Measurements from ENCODE around the gene P2RY14. TPM values are rescaled to one million over a fixed set of nuclear protein-coding genes. Genes with fewer than 3 reads are reported as not detected.

P2RY14 gene
- polyA plus RNA-seq, 1 experiment: not detected

DNA sequence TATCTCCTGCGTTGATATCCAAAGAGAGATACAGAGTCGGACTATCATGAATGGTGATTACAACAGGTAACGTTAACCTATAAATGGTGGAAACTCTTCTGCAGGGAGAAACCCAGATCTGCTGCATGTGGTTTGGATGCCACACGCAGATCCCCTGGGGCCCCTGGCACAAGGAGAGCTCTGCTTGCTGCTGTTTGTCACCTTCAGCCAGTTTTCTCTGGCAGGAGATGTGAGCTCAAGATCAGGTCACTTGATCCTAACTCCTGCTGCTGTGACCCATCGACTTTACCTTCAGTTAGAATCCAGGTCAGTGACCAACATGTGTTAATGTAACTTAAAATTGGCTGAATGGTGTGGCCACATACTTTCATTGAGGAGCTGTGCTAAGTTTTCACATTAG lies 51.5 kb downstream of the P2RY14 start:
- TF ChIP-seq, protein P1, sequence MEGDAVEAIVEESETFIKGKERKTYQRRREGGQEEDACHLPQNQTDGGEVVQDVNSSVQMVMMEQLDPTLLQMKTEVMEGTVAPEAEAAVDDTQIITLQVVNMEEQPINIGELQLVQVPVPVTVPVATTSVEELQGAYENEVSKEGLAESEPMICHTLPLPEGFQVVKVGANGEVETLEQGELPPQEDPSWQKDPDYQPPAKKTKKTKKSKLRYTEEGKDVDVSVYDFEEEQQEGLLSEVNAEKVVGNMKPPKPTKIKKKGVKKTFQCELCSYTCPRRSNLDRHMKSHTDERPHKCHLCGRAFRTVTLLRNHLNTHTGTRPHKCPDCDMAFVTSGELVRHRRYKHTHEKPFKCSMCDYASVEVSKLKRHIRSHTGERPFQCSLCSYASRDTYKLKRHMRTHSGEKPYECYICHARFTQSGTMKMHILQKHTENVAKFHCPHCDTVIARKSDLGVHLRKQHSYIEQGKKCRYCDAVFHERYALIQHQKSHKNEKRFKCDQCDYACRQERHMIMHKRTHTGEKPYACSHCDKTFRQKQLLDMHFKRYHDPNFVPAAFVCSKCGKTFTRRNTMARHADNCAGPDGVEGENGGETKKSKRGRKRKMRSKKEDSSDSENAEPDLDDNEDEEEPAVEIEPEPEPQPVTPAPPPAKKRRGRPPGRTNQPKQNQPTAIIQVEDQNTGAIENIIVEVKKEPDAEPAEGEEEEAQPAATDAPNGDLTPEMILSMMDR (IDR thresholded peaks at IDR 0.05; ENCODE audit: low read depth, low read length): no peak
- H3K4me3 ChIP-seq (ENCODE audit: low read depth, low read length): no peak overlapping the region
- DNase-seq (ENCODE audit: low read depth, low spot score): no peak
- POLR2A ChIA-PET: no interaction called here
- H3K27ac ChIP-seq (ENCODE audit: low read depth, low read length): no peak overlapping the region
- H3K27me3 ChIP-seq (ENCODE audit: control insufficient read depth, insufficient read depth, low read length): no peaks in the 10 kb centered on the region
- CTCF ChIA-PET: interaction anchor here (0.7 to 8.4 kb wide), 24 partner anchors 7 to 611 kb away, joined by 3 to 182 read pairs (median 12); partner anchors contain the start of gene P2RY14
- no peaks in the 10 kb centered on the region for H3K9me3 ChIP-seq (ENCODE audit: control insufficient read depth, insufficient read depth, low read length)

DNA sequence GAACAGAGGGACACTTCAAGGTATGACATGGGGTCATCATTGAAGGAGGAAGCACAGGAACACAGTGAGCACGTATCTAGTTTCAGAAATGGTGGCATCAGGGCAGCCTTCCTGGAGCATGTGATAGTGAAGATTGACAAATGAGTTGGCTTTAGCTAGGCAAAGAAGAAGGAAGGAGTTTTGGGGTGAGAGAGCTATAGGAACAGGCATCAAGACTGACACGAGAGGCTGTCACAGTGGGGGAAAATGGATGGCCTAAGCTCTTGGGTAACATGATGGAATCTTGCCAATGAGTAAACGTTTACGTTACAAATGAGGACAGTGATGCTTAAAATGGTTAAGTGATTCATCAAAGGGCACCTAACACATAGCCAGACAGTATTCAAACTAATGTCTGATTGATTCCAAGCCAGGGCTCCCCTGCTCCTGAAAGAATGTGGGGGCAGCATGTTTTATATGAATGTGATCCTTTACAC lies 52.2 kb downstream of the P2RY14 start:
- Histone ChIP-seq H3K4me3 (ENCODE audit: low read depth, low read length) (no peak overlapping the region), H3K27me3 (ENCODE audit: control insufficient read depth, insufficient read depth, low read length) (no peaks in the 10 kb centered on the region), H3K27ac (ENCODE audit: low read depth, low read length) (no peak overlapping the region), H3K9me3 (ENCODE audit: control insufficient read depth, insufficient read depth, low read length) (peaks cover 3% of the 10 kb centered on the region; the same call in 1 of the 2 replicates)
- DNase-seq (ENCODE audit: low read depth, low spot score): no peak
- TF ChIP-seq, protein P1 (IDR thresholded peaks at IDR 0.05; ENCODE audit: low read depth, low read length): no peak
- ChIA-PET CTCF (interaction anchor here (0.7 to 8.4 kb wide), 10 partner anchors 9 to 66 kb away, joined by 3 to 182 read pairs (median 12); partner anchors contain the start of gene P2RY14), POLR2A (no interaction called here)

DNA sequence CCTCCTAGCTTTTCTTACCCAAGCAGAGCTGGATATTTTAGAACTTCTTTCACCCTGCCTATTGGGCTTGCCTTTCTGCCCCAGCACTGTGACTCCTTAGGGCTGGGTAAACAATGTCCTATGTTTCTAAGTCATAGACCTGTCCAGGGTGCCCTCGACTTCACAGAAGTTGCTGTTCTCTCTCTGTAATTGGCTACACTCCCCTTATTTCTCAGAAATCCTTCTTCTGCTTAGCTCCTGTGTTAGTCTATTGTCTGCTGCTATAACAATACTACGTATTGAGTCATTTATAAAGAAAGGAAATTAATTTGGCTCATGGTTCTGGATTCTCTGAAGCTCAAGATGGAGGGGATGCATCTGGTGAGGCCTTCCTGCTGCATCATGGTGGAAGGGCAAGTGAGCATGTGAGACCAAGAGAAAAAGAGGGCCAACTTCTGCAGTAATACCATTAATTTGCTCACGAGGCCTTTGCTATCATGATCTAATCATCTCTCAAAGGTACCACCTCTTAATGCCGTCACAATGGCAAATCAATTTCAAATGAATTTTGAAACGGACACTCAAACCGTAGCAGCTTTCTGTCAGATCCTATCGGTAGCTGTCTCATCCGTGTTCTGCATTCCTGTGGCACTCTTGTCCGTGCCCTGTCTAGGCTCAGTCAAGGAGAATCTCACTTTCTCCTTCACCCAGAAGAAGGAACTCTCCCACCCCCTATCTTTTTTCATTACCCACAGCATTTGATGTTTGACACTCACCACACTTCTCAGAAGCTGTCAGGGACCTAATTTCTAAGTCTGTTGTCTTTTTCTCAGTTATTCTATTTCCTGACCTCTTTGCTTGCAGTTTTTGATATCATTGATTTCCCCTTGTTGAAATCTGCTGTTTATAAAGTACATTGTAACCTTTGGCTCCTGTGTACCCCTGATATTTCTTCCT lies 53.0 kb downstream of the P2RY14 start:
- H3K4me3 ChIP-seq (ENCODE audit: low read depth, low read length): no peak overlapping the region
- POLR2A ChIA-PET: no interaction called here
- TF ChIP-seq, protein P1 (IDR thresholded peaks at IDR 0.05; ENCODE audit: low read depth, low read length): no peak
- H3K27ac ChIP-seq (ENCODE audit: low read depth, low read length): no peak overlapping the region
- CTCF ChIA-PET: interaction anchor here (0.8 to 8.4 kb wide), 4 partner anchors 8 to 57 kb away, joined by 3 to 182 read pairs (median 10); partner anchors contain the start of gene P2RY14
- H3K9me3 ChIP-seq (ENCODE audit: control insufficient read depth, insufficient read depth, low read length): peaks cover 3% of the 10 kb centered on the region; the same call in 1 of the 2 replicates
- H3K27me3 ChIP-seq (ENCODE audit: control insufficient read depth, insufficient read depth, low read length): no peaks in the 10 kb centered on the region
- DNase-seq (ENCODE audit: low read depth, low spot score): no peak

DNA sequence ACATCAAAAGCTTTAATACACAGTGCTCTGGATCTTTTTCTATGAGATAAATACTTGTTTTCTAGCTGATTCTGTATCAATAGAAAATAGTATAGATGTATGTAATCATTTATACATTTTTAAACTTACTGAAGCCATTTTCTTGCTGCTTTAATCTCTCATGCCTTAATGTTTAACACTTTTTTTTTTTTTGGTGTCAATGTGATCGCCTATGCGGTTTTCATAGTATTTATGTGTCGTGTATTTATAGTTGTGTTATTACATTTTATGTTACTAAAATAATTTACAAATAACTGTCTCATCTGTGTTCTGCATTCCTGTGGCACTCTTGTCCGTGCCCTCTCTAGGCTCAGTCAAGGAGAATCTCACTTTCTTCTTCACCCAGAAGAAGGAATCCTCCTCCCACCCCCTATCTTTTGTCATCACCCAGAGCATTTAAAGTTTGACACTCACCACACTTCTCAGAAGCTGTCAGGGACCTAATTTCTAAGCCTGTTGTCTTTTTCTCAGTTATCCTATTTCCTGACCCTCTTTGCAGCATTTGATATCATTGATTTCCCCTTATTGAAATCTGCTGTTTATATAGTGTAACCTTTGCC lies 54.0 kb downstream of the P2RY14 start:
- Histone ChIP-seq H3K9me3 (ENCODE audit: control insufficient read depth, insufficient read depth, low read length) (peaks cover 3% of the 10 kb centered on the region; the same call in 1 of the 2 replicates), H3K27ac (ENCODE audit: low read depth, low read length) (no peak overlapping the region), H3K4me3 (ENCODE audit: low read depth, low read length) (no peak overlapping the region), H3K27me3 (ENCODE audit: control insufficient read depth, insufficient read depth, low read length) (no peaks in the 10 kb centered on the region)
- POLR2A ChIA-PET: no interaction called here
- no peak for DNase-seq (ENCODE audit: low read depth, low spot score)
- TF ChIP-seq, protein P1 (IDR thresholded peaks at IDR 0.05; ENCODE audit: low read depth, low read length): no peak
- CTCF ChIA-PET: interaction anchor here (1.5 to 8.4 kb wide), 2 partner anchors 56 kb away, joined by 7 to 182 read pairs; partner anchors contain the start of gene P2RY14

Measured in AG04450 (cell line).